GM23248 (cell line): ENCODE data around the gene TTC23. TPM values are rescaled to one million over a fixed set of nuclear protein-coding genes. Genes with fewer than 3 reads are reported as not detected.

ENCODE experiments used
- DNase-seq: peaks from one replicate; pipeline ENCODE4 v3.0.0-alpha.2; 2015
- H2AFZ ChIP-seq: fragments of 200-600 bp; sonication (generic); 2 replicates; pipeline ENCODE4 v1.6.1; 2016; ENCODE audit warnings: antibody characterized with exemption
- H3F3A ChIP-seq: fragments of 200-600 bp; sonication (generic); 2 replicates; pipeline ENCODE4 v1.6.1; 2016; ENCODE audit warnings: mild to moderate bottlenecking, antibody characterized with exemption, mixed run types; ENCODE audit not compliant: insufficient read depth
- H3K27ac ChIP-seq: fragments of 200-600 bp; sonication (generic); 2 replicates; pipeline ENCODE4 v1.5.1; 2016; ENCODE audit warnings: mild to moderate bottlenecking
- H3K27me3 ChIP-seq: fragments of 200-600 bp; sonication (generic); replicated peaks from 2 replicates; pipeline ENCODE4 v1.6.1; 2016; ENCODE audit warnings: mild to moderate bottlenecking; ENCODE audit not compliant: insufficient read depth
- H3K36me3 ChIP-seq: fragments of 200-600 bp; sonication (generic); 2 replicates; pipeline ENCODE4 v1.6.1; 2016; ENCODE audit warnings: low read depth, mild to moderate bottlenecking
- H3K4me1 ChIP-seq: fragments of 200-600 bp; sonication (generic); 2 replicates; pipeline ENCODE4 v1.6.1; 2016; ENCODE audit warnings: mild to moderate bottlenecking; ENCODE audit not compliant: insufficient read depth
- H3K4me2 ChIP-seq: fragments of 200-600 bp; sonication (generic); one replicate; pipeline ENCODE4 v1.6.1; 2016; ENCODE audit warnings: mild to moderate bottlenecking; ENCODE audit not compliant: unreplicated experiment
- H3K4me3 ChIP-seq: fragments of 200-600 bp; sonication (generic); 2 replicates; pipeline ENCODE4 v1.5.1; 2016; ENCODE audit warnings: mild to moderate bottlenecking
- H3K79me2 ChIP-seq: fragments of 200-600 bp; sonication (generic); 2 replicates; pipeline ENCODE4 v1.6.1; 2016; ENCODE audit warnings: mild to moderate bottlenecking; ENCODE audit not compliant: insufficient read depth
- H3K9ac ChIP-seq: fragments of 200-600 bp; sonication (generic); 2 replicates; pipeline ENCODE4 v1.6.1; 2016; ENCODE audit warnings: mild to moderate bottlenecking
- H3K9me2 ChIP-seq: fragments of 200-600 bp; sonication (generic); 2 replicates; pipeline ENCODE4 v1.6.1; 2016; ENCODE audit warnings: mixed run types, mild to moderate bottlenecking, moderate library complexity; ENCODE audit not compliant: insufficient read depth
- H3K9me3 ChIP-seq: fragments of 200-600 bp; sonication (generic); one replicate; pipeline ENCODE4 v1.6.1; 2017; ENCODE audit warnings: low read depth
- H4K20me1 ChIP-seq: fragments of 200-600 bp; sonication (generic); 2 replicates; pipeline ENCODE4 v1.6.0; 2016; ENCODE audit not compliant: insufficient read depth
- EZH2 ChIP-seq: fragments of 200-600 bp; sonication (generic); IDR thresholded peaks from 2 replicates; pipeline ENCODE4 v1.6.1; 2018; ENCODE audit warnings: antibody characterized with exemption, mild to moderate bottlenecking; ENCODE audit not compliant: insufficient read depth, poor library complexity, severe bottlenecking
- EZH2phosphoT487 ChIP-seq: fragments of 200-600 bp; sonication (generic); IDR thresholded peaks from 2 replicates; pipeline ENCODE4 v1.6.1; 2018; ENCODE audit warnings: antibody characterized with exemption, moderate library complexity, mild to moderate bottlenecking, low read depth; ENCODE audit not compliant: insufficient read depth
- WGBS, 2 experiments: methylation state at CpG; one replicate each; pipeline ENCODE4 v1.1.6; 2015 to 2017; ENCODE audit warnings: low lambda C conversion rate in 2 of 2, low coverage in 1 of 2; ENCODE audit errors: missing lambda C conversion rate in 2 of 2; 5-methylcytosine and 5-hydroxymethylcytosine counted together
- in situ Hi-C: fragments of 300-500 bp; cut with MboI; formaldehyde crosslinking; loops from 2 replicates; pipeline ENCODE4 v1.15.0; 2020
- polyA plus RNA-seq: library from polyadenylated mRNA; unstranded; fragments of >200 nt; fragmentation: Nextera tagmentation; extraction: Ambion mirVana; gene quantifications from 2 replicates; pipeline ENCODE4 v1.2.1, GENCODE V29; 2016
- total RNA-seq: library from RNA; depleted of rRNA; stranded (reverse); fragments of >200 nt; shearing (Covaris generic); gene quantifications from 2 replicates; pipeline ENCODE4 v1.2.3, GENCODE V29; 2014

The TTC23 gene
- total and polyA plus RNA-seq, 2 experiments from 2014 or later: 10.8 to 18.6 TPM

- no peak overlapping the region for H3K4me3 ChIP-seq
- 0 out of 2 replicates have a peak, but pooled peaks cover 4% of the 10 kb centered on the region for H3K4me1 ChIP-seq
- H3F3A ChIP-seq: no peaks in the 10 kb centered on the region
- DNase-seq: no peak
- H3K27me3 ChIP-seq: 0 out of 2 replicates have a peak, but pooled peaks cover 4% of the 10 kb centered on the region
- no peak overlapping the region for H3K4me2 ChIP-seq
- in situ Hi-C loops: loop anchor here (25.0 kb wide), 1 partner anchor 627 kb away; the partner anchor contains the start of gene LYSMD4
- no peak overlapping the region for H3K9ac ChIP-seq
- H2AFZ ChIP-seq: no peak overlapping the region
- no peak overlapping the region for H3K27ac ChIP-seq
- TF ChIP-seq EZH2phosphoT487 (no peak), EZH2 (no peak)
- H3K36me3 ChIP-seq: no peaks in the 10 kb centered on the region
- no peaks in the 10 kb centered on the region for H3K9me2 ChIP-seq
- H3K79me2 ChIP-seq: no peaks in the 10 kb centered on the region
- WGBS, 2 experiments: 83 to 88% methylated on average over 12 of the region's 12 CpGs
- H4K20me1 ChIP-seq: no peaks in the 10 kb centered on the region
- H3K9me3 ChIP-seq: no peaks in the 10 kb centered on the region
Measured at GRCh38 chr15:99110093-99110492, 139.3 kb downstream of the TTC23 start.

GRCh38 chr15:99109555-99110021 is 139.8 kb downstream of the TTC23 start:
- Histone ChIP-seq H3F3A (no peaks in the 10 kb centered on the region), H3K27ac (no peak overlapping the region), H3K4me3 (no peak overlapping the region), H3K9me3 (no peaks in the 10 kb centered on the region), H3K9me2 (no peaks in the 10 kb centered on the region), H3K9ac (no peak overlapping the region), H4K20me1 (no peaks in the 10 kb centered on the region), H3K36me3 (no peaks in the 10 kb centered on the region), H3K4me1 (0 out of 2 replicates have a peak, but pooled peaks cover 4% of the 10 kb centered on the region), H3K79me2 (no peaks in the 10 kb centered on the region), H2AFZ (no peak overlapping the region), H3K27me3 (0 out of 2 replicates have a peak, but pooled peaks cover 4% of the 10 kb centered on the region), H3K4me2 (no peak overlapping the region)
- in situ Hi-C loops: loop anchor here (25.0 kb wide), 1 partner anchor 628 kb away; the partner anchor contains the start of gene LYSMD4
- WGBS, 2 experiments: 85 to 86% methylated on average over 10 of the region's 10 CpGs
- no peak for DNase-seq
- no peak for TF ChIP-seq EZH2
- no peak for TF ChIP-seq EZH2phosphoT487

GRCh38 chr15:99108993-99109392 is 140.4 kb downstream of the TTC23 start:
- H3K4me2 ChIP-seq: no peak overlapping the region
- H3K9me3 ChIP-seq: no peaks in the 10 kb centered on the region
- H3K9me2 ChIP-seq: no peaks in the 10 kb centered on the region
- no peak overlapping the region for H3K27ac ChIP-seq
- H3F3A ChIP-seq: no peaks in the 10 kb centered on the region
- in situ Hi-C loops: loop anchor here (25.0 kb wide), 1 partner anchor 628 kb away; the partner anchor contains the start of gene LYSMD4
- H2AFZ ChIP-seq: no peak overlapping the region
- no peaks in the 10 kb centered on the region for H4K20me1 ChIP-seq
- no peak overlapping the region for H3K9ac ChIP-seq
- H3K4me1 ChIP-seq: 0 out of 2 replicates have a peak, but pooled peaks cover 4% of the 10 kb centered on the region
- no peak overlapping the region for H3K4me3 ChIP-seq
- H3K27me3 ChIP-seq: 0 out of 2 replicates have a peak, but pooled peaks cover 4% of the 10 kb centered on the region
- no peaks in the 10 kb centered on the region for H3K79me2 ChIP-seq
- DNase-seq: no peak
- WGBS, 2 experiments: 98 to 99% methylated on average over 5 of the region's 5 CpGs
- H3K36me3 ChIP-seq: no peaks in the 10 kb centered on the region
- TF ChIP-seq EZH2phosphoT487: no peak
- no peak for TF ChIP-seq EZH2

GRCh38 chr15:99106417-99107220 is 142.8 kb downstream of the TTC23 start:
- DNase-seq: no peak
- 63 to 65% methylated on average over 15 of the region's 15 CpGs for whole genome bisulfite sequencing, 2 experiments
- Histone ChIP-seq H3K4me1 (0 out of 2 replicates have a peak, but pooled peaks cover 4% of the 10 kb centered on the region), H2AFZ (peak overlapping the region; percentile 70; the same call in 1 of the 2 replicates), H3K27me3 (peaks cover 11% of the 10 kb centered on the region; the same call in 1 of the 2 replicates), H3K9me3 (no peaks in the 10 kb centered on the region), H3K4me3 (no peak overlapping the region), H3K4me2 (no peak overlapping the region), H4K20me1 (no peaks in the 10 kb centered on the region), H3K36me3 (no peaks in the 10 kb centered on the region), H3K27ac (no peak overlapping the region), H3K79me2 (no peaks in the 10 kb centered on the region), H3F3A (no peaks in the 10 kb centered on the region), H3K9ac (no peak overlapping the region), H3K9me2 (no peaks in the 10 kb centered on the region)
- TF ChIP-seq EZH2phosphoT487: no peak
- TF ChIP-seq EZH2: no peak
- in situ Hi-C loops: loop anchor here (25.0 kb wide), 1 partner anchor 631 kb away; the partner anchor contains the start of gene LYSMD4
